ENCODE results near the gene NBEAL2. TPM values are rescaled to one million over a fixed set of nuclear protein-coding genes. Genes with fewer than 3 reads are reported as not detected.

The NBEAL2 gene
- total and polyA plus RNA-seq, 10 of the 15 experiments (the other 5 are each of a cell fraction or from before 2014, with no cell fraction given), result 0.07 to 127 (median 29.4) TPM

DNA sequence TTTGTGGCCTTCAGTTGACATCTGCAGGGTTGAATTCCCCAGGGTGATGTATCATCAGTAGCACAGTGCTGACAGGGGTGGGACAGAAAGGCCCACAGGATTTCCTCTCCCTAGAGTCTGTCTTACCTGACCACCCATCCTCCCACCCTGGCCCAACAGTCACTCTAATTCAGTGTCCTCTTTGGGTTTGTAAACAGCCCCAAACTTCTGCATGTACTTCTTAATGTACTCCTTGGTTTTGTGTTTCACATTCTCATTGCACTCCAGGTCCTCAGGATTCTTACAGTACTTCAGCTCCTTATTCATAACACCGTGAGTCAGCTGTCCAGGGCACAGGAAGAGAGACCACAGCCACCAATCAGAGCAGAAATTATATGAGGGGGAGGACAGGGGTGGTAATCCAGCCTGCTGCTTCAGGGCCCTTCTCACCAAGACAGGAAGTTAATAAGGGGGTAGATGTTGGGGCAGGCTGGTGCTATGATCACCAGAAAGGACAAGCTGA is 37.5 kb downstream of the NBEAL2 start:
- ChIA-PET CTCF (interaction anchor here (0.9 to 1.5 kb wide), 5 partner anchors 23 to 307 kb away, joined by 3 to 4 read pairs (median 4); no protein-coding TSS in a partner anchor), RAD21 (ENCODE audit: unreplicated experiment) (interaction anchor here (0.6 kb wide), 1 partner anchor 209 kb away, joined by 4 read pairs; no protein-coding TSS in a partner anchor), POLR2A (interaction anchor here (0.6 to 1.3 kb wide), 3 partner anchors 43 to 330 kb away, joined by 3 to 4 read pairs (median 3); no protein-coding TSS in a partner anchor), SMC1A (ENCODE audit: uncharacterized antibody, unreplicated experiment) (interaction anchor here (0.8 to 8.8 kb wide), 4 partner anchors 15 to 333 kb away, joined by 3 to 83 read pairs (median 4); no protein-coding TSS in a partner anchor)
- H3K4me2 ChIP-seq (ENCODE audit: control insufficient read depth, insufficient read depth), result no peak overlapping the region
- H3K4me3 ChIP-seq, result no peak overlapping the region
- BruUV-seq (replicated peaks), result no TSS peak
- in situ Hi-C loops (cut with MboI), result no loop called here
- peaks cover 17 to 19% of the 10 kb centered on the region in 2 experiments for H3K36me3 ChIP-seq (ENCODE audit: control insufficient read depth in 2 of 2, insufficient read depth in 2 of 2, low read length in 1 of 2)
- ATAC-seq, result peak; percentile 48
- peak; percentile 40 for DNase-seq (ENCODE audit: low read depth, low spot score)
- H3K27ac ChIP-seq (ENCODE audit: control insufficient read depth, insufficient read depth), result peak overlapping the region; percentile 40; the same call in 1 of the 2 replicates
- no peaks in the 10 kb centered on the region; the same call in 1 of the 2 replicates for H4K20me1 ChIP-seq (ENCODE audit: control insufficient read depth, insufficient read depth)
- peaks cover 14% of the 10 kb centered on the region for H3K4me1 ChIP-seq (ENCODE audit: control insufficient read depth, insufficient read depth, low read length)
- H3K27me3 ChIP-seq (replicated peaks in 1 of 2; ENCODE audit: control insufficient read depth in 2 of 2, insufficient read depth in 2 of 2, low read length in 1 of 2), result no peaks in the 10 kb centered on the region
- intact Hi-C loops (cut with micrococcal nuclease; ENCODE audit: unreplicated experiment), result loop anchor here (10.0 kb wide), 1 partner anchor 312 kb away; the partner anchor contains the start of gene TMIE
- H3K79me2 ChIP-seq (ENCODE audit: control insufficient read depth, insufficient read depth, low read length), result no peaks in the 10 kb centered on the region
- H2AFZ ChIP-seq (ENCODE audit: control insufficient read depth, low read depth, low read length), result no peak overlapping the region
- H3K9ac ChIP-seq (ENCODE audit: control insufficient read depth, insufficient read depth, low read length), result no peak overlapping the region
- no peaks in the 10 kb centered on the region for H3K9me3 ChIP-seq (replicated peaks; ENCODE audit: control insufficient read depth, insufficient read depth, low read length)
- TF ChIP-seq, protein P1, sequence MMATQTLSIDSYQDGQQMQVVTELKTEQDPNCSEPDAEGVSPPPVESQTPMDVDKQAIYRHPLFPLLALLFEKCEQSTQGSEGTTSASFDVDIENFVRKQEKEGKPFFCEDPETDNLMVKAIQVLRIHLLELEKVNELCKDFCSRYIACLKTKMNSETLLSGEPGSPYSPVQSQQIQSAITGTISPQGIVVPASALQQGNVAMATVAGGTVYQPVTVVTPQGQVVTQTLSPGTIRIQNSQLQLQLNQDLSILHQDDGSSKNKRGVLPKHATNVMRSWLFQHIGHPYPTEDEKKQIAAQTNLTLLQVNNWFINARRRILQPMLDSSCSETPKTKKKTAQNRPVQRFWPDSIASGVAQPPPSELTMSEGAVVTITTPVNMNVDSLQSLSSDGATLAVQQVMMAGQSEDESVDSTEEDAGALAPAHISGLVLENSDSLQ (IDR thresholded peaks at IDR 0.05), result peak; percentile 50; the same call in 1 of the 2 replicates
- TF ChIP-seq ZSCAN29 (IDR thresholded peaks at IDR 0.05) (no peak), TAF1 (IDR thresholded peaks at IDR 0.05; ENCODE audit: borderline replicate concordance, low read depth, low read length) (no peak), NBN (IDR thresholded peaks at IDR 0.05) (0 out of 2 replicates have a peak, but pooled peaks have one; percentile 24), MEF2B (IDR thresholded peaks at IDR 0.05; ENCODE audit: partially characterized antibody, poor library complexity, severe bottlenecking) (peak; percentile 90), ATF7 (IDR thresholded peaks at IDR 0.05; ENCODE audit: low read depth) (0 out of 2 replicates have a peak, but pooled peaks have one; percentile 24), IKZF2 (IDR thresholded peaks at IDR 0.05) (peak in 1 of 2 experiments; percentile 36; a peak in 1 of 4 replicates), FOS (IDR thresholded peaks at IDR 0.05; ENCODE audit: borderline replicate concordance, extremely low read depth, insufficient read length) (no peak), NFYB (IDR thresholded peaks at IDR 0.05; ENCODE audit: insufficient read depth, low read depth, low read length) (0 out of 2 replicates have a peak, but pooled peaks have one; percentile 12), RUNX3 (IDR thresholded peaks at IDR 0.05; ENCODE audit: low read length) (peak; percentile 23; the same call in 1 of the 2 replicates), DPF2 (IDR thresholded peaks at IDR 0.05) (0 out of 2 replicates have a peak, but pooled peaks have one; percentile 16), ZNF687 (IDR thresholded peaks at IDR 0.05) (0 out of 2 replicates have a peak, but pooled peaks have one; percentile 38)
- FAIRE-seq, result no peak
- WGBS (ENCODE audit: insufficient coverage, insufficient replicate concordance, low lambda C conversion rate, missing lambda C conversion rate), result 0% methylated on average over 1 of the region's 1 CpG

All from GM12878 (cell line).